MCF 10A (cell line): ENCODE data around the gene AZIN2. TPM values are rescaled to one million over a fixed set of nuclear protein-coding genes. Genes with fewer than 3 reads are reported as not detected.

Experiments
- BruUV-seq: library from RNA; stranded (reverse); fragments of 400-500 nt; replicated peaks from 2 replicates; lab custom pipeline; 2021; lab: Mats Ljungman, UMichigan
- CTCF ChIA-PET: fragments of 300-600 bp; sonication (Branson Sonifier 250); formaldehyde crosslinking; extraction: SDS; loops from one replicate; lab custom pipeline; 2021; ENCODE audit warnings: antibody characterized with exemption, inconsistent platforms; lab: Yijun Ruan, JAX
- POLR2A ChIA-PET: fragments of 300-600, 350-650 bp; sonication (Branson Sonifier 250); formaldehyde crosslinking; extraction: SDS; loops from one replicate; lab custom pipeline; 2020; ENCODE audit warnings: antibody characterized with exemption, inconsistent platforms; lab: Yijun Ruan, JAX
- DNase-seq: peaks from one replicate; pipeline ENCODE4 v3.0.0-alpha.2; 2018; ENCODE audit not compliant: unreplicated experiment
- H3K27ac Mint-ChIP-seq: one replicate; pipeline ENCODE4 v1.8.0; 2022; ENCODE audit warnings: mild to moderate bottlenecking, low read depth, mixed read lengths; ENCODE audit not compliant: unreplicated experiment
- H3K27me3 Mint-ChIP-seq: one replicate; pipeline ENCODE4 v1.8.0; 2022; ENCODE audit warnings: mixed read lengths; ENCODE audit not compliant: insufficient read depth, unreplicated experiment
- H3K36me3 Mint-ChIP-seq: one replicate; pipeline ENCODE4 v1.8.0; 2022; ENCODE audit warnings: mild to moderate bottlenecking, moderate library complexity, mixed read lengths; ENCODE audit not compliant: insufficient read depth, unreplicated experiment
- H3K4me1 Mint-ChIP-seq: one replicate; pipeline ENCODE4 v1.8.0; 2022; ENCODE audit warnings: mixed read lengths; ENCODE audit not compliant: insufficient read depth, unreplicated experiment
- H3K4me3 Mint-ChIP-seq: one replicate; pipeline ENCODE4 v1.8.0; 2022; ENCODE audit warnings: mild to moderate bottlenecking, moderate library complexity, mixed read lengths; ENCODE audit not compliant: unreplicated experiment
- H3K9me3 Mint-ChIP-seq: one replicate; pipeline ENCODE4 v1.8.0; 2022; ENCODE audit warnings: mixed read lengths; ENCODE audit not compliant: unreplicated experiment
- intact Hi-C: fragments of 100-400 bp; cut with micrococcal nuclease; formaldehyde crosslinking; loops from 2 replicates; pipeline ENCODE4 v1.14.1; 2022
- total RNA-seq: library from RNA; stranded (reverse); gene quantifications from 2 replicates; pipeline ENCODE4 v1.2.3, GENCODE V29; 2022
- TF ChIP-seq, protein P1 (sequence below): fragments of 200-600 bp; IDR thresholded peaks from one replicate; pipeline ENCODE4 v1.8.0; 2022; ENCODE audit warnings: antibody characterized with exemption, mild to moderate bottlenecking; ENCODE audit not compliant: unreplicated experiment

AZIN2 gene
- total RNA-seq, 1 experiment from 2014 or later = 1.6 TPM

DNA sequence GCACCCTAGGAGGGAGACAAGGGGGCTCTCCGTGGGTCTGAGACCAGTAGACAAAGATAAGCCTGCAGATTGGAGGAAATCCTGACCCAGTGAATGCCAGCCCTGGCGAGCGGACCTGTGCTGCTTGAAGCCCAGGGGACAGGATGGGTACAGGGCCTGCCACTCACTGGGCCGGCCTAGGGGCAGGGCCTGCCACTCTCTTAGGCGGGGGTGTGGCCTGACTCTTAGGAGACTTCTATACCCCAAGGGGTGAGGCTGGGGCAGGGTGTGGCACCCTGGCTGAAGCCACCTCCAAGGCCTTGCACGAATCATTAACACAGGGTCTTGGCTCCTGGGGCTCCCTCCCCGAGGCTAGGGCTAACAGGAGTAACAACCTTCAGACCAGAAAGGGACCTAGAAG is 70.2 kb downstream of the AZIN2 start:
- Mint-ChIP-seq H3K27me3 (no peaks in the 10 kb centered on the region), H3K36me3 (peaks cover 7% of the 10 kb centered on the region), H3K4me1 (no peaks in the 10 kb centered on the region), H3K27ac (no peak overlapping the region), H3K4me3 (no peak overlapping the region), H3K9me3 (no peaks in the 10 kb centered on the region)
- TF ChIP-seq, protein P1, sequence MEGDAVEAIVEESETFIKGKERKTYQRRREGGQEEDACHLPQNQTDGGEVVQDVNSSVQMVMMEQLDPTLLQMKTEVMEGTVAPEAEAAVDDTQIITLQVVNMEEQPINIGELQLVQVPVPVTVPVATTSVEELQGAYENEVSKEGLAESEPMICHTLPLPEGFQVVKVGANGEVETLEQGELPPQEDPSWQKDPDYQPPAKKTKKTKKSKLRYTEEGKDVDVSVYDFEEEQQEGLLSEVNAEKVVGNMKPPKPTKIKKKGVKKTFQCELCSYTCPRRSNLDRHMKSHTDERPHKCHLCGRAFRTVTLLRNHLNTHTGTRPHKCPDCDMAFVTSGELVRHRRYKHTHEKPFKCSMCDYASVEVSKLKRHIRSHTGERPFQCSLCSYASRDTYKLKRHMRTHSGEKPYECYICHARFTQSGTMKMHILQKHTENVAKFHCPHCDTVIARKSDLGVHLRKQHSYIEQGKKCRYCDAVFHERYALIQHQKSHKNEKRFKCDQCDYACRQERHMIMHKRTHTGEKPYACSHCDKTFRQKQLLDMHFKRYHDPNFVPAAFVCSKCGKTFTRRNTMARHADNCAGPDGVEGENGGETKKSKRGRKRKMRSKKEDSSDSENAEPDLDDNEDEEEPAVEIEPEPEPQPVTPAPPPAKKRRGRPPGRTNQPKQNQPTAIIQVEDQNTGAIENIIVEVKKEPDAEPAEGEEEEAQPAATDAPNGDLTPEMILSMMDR = no peak
- intact Hi-C loops = no loop called here
- no TSS peak for BruUV-seq
- ChIA-PET CTCF (interaction anchor here (0.7 to 1.8 kb wide), 3 partner anchors 13 to 227 kb away, joined by 3 to 4 read pairs (median 3); no protein-coding TSS in a partner anchor), POLR2A (interaction anchor here (0.6 kb wide), 1 partner anchor 71 kb away, joined by 3 read pairs; no protein-coding TSS in a partner anchor)
- no peak for DNase-seq

DNA sequence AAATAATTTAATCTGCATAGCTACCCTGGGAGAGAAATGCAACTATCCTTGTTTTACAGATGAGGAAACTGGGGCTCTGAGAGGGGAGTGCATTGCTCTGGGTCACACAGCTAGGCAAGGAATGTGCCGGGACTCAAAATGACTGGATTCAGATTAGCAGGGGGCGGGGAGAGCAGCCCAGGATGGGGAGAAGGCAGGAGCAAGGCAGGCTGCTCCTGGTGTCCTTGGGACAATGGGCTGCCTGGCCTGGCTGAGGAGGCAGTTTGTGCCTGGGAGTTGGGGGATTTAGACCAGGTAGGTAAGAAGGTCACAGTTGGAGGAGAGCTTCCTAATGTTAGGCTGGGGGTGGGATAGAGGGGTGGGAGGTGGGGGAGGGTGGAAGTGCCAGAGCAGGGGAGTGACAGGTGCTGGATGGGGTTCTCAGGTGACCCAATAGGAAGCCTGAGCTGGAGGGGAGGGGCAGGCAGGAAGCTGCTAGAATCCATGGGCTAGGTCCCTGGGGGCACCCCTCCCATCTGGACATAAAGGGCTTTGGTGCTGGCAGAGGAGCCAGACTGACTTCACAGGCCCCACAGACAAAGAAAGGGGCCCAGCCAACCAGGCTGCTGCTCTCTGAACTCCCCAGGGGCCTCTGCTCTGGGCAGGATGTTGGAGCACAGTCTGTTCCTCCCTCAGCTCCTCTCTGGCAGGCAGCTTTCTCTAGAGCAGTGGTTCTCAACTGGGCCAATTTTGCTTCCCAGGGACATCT is 71.9 kb downstream of the AZIN2 start:
- Mint-ChIP-seq H3K4me3 (no peak overlapping the region), H3K9me3 (no peaks in the 10 kb centered on the region), H3K4me1 (no peaks in the 10 kb centered on the region), H3K27ac (no peak overlapping the region), H3K27me3 (no peaks in the 10 kb centered on the region), H3K36me3 (peaks cover 7% of the 10 kb centered on the region)
- intact Hi-C loops = no loop called here
- ChIA-PET CTCF (interaction anchor here (0.6 kb wide), 1 partner anchor 253 kb away, joined by 5 read pairs; no protein-coding TSS in a partner anchor), POLR2A (no interaction called here)
- BruUV-seq = no TSS peak
- TF ChIP-seq, protein P1 = no peak
- no peak for DNase-seq

DNA sequence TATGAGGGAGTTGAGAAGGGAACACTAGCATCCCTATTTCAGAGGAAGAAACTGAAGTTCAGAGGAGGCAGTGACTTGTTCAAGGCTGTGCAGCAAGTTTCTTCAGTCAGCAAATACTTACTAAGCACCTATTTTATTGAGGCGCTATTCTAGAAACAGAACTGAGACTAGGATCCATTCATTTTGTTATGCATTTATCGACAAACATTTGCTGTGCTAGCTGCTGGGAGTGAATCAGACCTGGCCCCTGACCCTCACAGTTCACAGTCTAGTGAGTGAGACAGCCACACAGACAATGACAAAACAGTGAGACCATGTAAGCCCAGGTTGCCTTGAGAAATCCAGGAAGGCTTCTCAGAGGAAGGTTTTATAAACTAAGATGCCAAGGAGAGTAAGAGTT is 72.7 kb downstream of the AZIN2 start:
- no TSS peak for BruUV-seq
- CTCF ChIA-PET = interaction anchor here (0.6 kb wide), 1 partner anchor 210 kb away, joined by 4 read pairs; no protein-coding TSS in a partner anchor

More for the DNA sequence above, 72.7 kb downstream of the AZIN2 start:
- POLR2A ChIA-PET = no interaction called here
- H3K4me3 Mint-ChIP-seq = no peak overlapping the region
- intact Hi-C loops = no loop called here
- H3K27ac Mint-ChIP-seq = no peak overlapping the region
- peaks cover 7% of the 10 kb centered on the region for H3K36me3 Mint-ChIP-seq
- H3K27me3 Mint-ChIP-seq = no peaks in the 10 kb centered on the region
- no peak for DNase-seq
- no peaks in the 10 kb centered on the region for H3K9me3 Mint-ChIP-seq
- no peaks in the 10 kb centered on the region for H3K4me1 Mint-ChIP-seq
- TF ChIP-seq, protein P1 = no peak
